Mammary epithelial cell (primary cell): ENCODE results near the gene RPS26.

Experiments used
- CTCF ChIP-seq, 2 donors: IDR thresholded peaks in 1 of 2; conservative IDR thresholded peaks in 1 of 2; 2 replicates each; pipeline ENCODE4 v1.5.1; 2011 to 2012; ENCODE audit warnings: inconsistent platforms in 2 of 2, low read length in 2 of 2, mild to moderate bottlenecking in 2 of 2, control low read depth in 1 of 2, low read depth in 1 of 2; ENCODE audit not compliant: insufficient read depth in 1 of 2; ENCODE audit errors: extremely low read depth in 1 of 2
- EZH2 ChIP-seq: IDR thresholded peaks from 2 replicates; pipeline ENCODE4 v1.6.1; 2012; ENCODE audit warnings: low read length, inconsistent platforms, borderline replicate concordance

GRCh38 chr12:55996201-55996714 is 45.5 kb upstream of the RPS26 start:
- TF ChIP-seq CTCF (conservative IDR thresholded peaks at IDR 0.05 in 1 of 2, IDR thresholded peaks at IDR 0.05 in 1 of 2; ENCODE audit: extremely low read depth in 1 of 2, insufficient read depth in 1 of 2, low read depth in 1 of 2, low read length in 2 of 2) (peak; percentile 79 to 86), EZH2 (no peak)
